Measurements from ENCODE around the gene TMPRSS4. TPM values are rescaled to one million over a fixed set of nuclear protein-coding genes. Genes with fewer than 3 reads are reported as not detected.

Gene TMPRSS4
- total and polyA plus RNA-seq, 4 donors, result 4.8 to 10.1 (median 8.7) TPM

DNA sequence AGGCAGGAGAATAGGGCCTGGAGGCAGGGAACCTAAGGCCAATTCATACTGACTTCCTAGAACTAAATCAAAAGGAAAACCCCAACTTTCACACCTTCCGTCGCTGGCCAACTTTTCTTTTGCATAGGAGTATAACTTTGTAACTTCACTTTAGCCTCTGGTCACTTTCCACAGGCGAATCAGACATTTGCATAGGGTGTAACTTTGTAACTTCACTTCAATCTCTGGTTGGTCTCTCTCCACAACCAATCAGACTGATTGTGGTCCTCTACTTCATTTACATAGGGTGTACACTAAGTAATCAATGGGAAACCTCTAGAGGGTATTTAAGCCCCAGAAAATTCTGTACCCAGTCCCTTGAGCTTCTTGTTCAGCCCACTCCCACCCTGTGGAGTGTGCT lies 11.5 kb upstream of the TMPRSS4 start:
- ATAC-seq (ENCODE audit: insufficient read depth, low FRiP score) (no peak), DNase-seq (no peak)
- H3K4me3 ChIP-seq, result no peak overlapping the region
- H3K9me3 ChIP-seq (ENCODE audit: control insufficient read depth in 4 of 4, insufficient read depth in 3 of 4, low read length in 3 of 4), result no peaks in the 10 kb centered on the region
- H3K9ac ChIP-seq (ENCODE audit: insufficient read depth in 1 of 2, low read length in 2 of 2), result no peak overlapping the region
- WGBS, 2 donors, result 91 to 96% methylated on average over 3 of the region's 3 CpGs
- TF ChIP-seq, protein P1, sequence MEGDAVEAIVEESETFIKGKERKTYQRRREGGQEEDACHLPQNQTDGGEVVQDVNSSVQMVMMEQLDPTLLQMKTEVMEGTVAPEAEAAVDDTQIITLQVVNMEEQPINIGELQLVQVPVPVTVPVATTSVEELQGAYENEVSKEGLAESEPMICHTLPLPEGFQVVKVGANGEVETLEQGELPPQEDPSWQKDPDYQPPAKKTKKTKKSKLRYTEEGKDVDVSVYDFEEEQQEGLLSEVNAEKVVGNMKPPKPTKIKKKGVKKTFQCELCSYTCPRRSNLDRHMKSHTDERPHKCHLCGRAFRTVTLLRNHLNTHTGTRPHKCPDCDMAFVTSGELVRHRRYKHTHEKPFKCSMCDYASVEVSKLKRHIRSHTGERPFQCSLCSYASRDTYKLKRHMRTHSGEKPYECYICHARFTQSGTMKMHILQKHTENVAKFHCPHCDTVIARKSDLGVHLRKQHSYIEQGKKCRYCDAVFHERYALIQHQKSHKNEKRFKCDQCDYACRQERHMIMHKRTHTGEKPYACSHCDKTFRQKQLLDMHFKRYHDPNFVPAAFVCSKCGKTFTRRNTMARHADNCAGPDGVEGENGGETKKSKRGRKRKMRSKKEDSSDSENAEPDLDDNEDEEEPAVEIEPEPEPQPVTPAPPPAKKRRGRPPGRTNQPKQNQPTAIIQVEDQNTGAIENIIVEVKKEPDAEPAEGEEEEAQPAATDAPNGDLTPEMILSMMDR (IDR thresholded peaks at IDR 0.05; ENCODE audit: control extremely low read depth, extremely low read depth), result no peak
- no peaks in the 10 kb centered on the region for H3K36me3 ChIP-seq (ENCODE audit: control insufficient read depth in 4 of 4, insufficient read depth in 4 of 4, low read length in 4 of 4)
- no peaks in the 10 kb centered on the region for H3K4me1 ChIP-seq (ENCODE audit: control insufficient read depth in 5 of 5, insufficient read depth in 5 of 5, low read length in 5 of 5)
- no peak overlapping the region for H3K27ac ChIP-seq (ENCODE audit: low read depth in 1 of 2, low read length in 1 of 2)
- no peaks in the 10 kb centered on the region for H3K27me3 ChIP-seq (ENCODE audit: control insufficient read depth in 3 of 3, insufficient read depth in 3 of 3, low read length in 2 of 3)

DNA sequence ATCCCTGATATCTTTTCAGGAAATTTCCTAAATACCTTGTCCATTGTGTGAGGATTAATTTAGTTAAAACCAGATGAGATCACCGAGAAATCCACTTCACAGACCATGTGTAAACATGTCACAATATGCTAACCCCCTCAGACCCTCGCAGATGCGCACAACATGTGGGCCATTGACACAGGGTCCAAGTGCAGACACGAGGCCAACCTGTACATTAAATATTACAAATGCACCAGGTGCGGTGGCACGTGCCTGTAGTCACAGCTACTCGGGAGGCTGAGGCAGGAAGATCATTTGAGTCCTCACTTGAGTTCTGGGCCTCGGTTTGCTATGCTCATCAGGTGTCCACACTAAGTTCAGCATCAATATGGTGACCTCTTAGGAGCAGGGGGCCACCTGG lies 9.9 kb upstream of the TMPRSS4 start:
- TF ChIP-seq, protein P1 (IDR thresholded peaks at IDR 0.05; ENCODE audit: control extremely low read depth, extremely low read depth), result no peak
- DNase-seq, result no peak
- no peaks in the 10 kb centered on the region for H3K27me3 ChIP-seq (ENCODE audit: control insufficient read depth in 3 of 3, insufficient read depth in 3 of 3, low read length in 2 of 3)
- no peaks in the 10 kb centered on the region for H3K4me1 ChIP-seq (ENCODE audit: control insufficient read depth in 5 of 5, insufficient read depth in 5 of 5, low read length in 5 of 5)
- 83 to 86% methylated on average over 8 of the region's 8 CpGs for WGBS, 2 donors
- H3K9ac ChIP-seq (ENCODE audit: insufficient read depth in 1 of 2, low read length in 2 of 2), result no peak overlapping the region
- ATAC-seq (ENCODE audit: insufficient read depth, low FRiP score), result no peak
- H3K4me3 ChIP-seq, result no peak overlapping the region
- no peaks in the 10 kb centered on the region for H3K36me3 ChIP-seq (ENCODE audit: control insufficient read depth in 4 of 4, insufficient read depth in 4 of 4, low read length in 4 of 4)
- no peaks in the 10 kb centered on the region for H3K9me3 ChIP-seq (ENCODE audit: control insufficient read depth in 4 of 4, insufficient read depth in 3 of 4, low read length in 3 of 4)
- no peak overlapping the region for H3K27ac ChIP-seq (ENCODE audit: low read depth in 1 of 2, low read length in 1 of 2)

DNA sequence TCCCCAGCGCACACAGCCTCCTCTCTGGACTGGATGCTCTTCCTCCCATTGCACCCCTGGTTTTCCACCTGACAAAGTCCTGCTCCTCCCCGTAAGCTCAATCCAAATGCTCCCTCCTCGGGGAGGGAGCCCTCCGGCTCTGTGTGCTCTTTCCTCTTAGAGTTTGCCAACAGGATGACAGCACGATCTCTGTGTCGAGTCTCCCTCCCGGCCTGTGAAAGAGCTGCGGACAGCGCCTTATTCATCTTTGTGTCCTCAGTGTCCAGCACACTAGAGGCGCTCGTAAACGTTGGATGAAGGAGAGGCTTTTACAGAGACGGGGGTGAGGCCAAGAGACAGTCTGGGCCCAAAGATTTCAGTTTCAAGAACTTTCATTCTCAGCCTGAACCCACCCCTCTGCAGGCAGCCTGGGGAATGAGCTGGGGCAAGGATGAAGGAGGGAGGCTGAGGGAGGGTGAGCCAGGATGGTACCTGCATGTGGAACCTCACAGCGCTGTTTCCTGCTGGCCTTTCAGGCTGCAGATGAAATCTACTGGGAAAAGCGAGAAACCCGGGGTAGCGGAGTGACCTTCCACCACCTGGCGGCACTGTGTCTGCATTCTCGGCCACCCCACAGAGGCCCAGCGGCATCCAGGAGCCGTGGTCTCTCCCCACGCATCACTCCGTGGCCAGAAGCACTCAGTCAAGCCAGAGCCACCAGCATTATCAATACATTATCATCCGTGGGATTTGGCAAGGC lies 8.5 kb upstream of the TMPRSS4 start:
- H3K4me1 ChIP-seq (ENCODE audit: control insufficient read depth in 5 of 5, insufficient read depth in 5 of 5, low read length in 5 of 5), result no peaks in the 10 kb centered on the region
- no peak overlapping the region for H3K9ac ChIP-seq (ENCODE audit: insufficient read depth in 1 of 2, low read length in 2 of 2)
- H3K27me3 ChIP-seq (ENCODE audit: control insufficient read depth in 3 of 3, insufficient read depth in 3 of 3, low read length in 2 of 3), result no peaks in the 10 kb centered on the region
- WGBS, 2 donors, result 74 to 80% methylated on average over 24 of the region's 24 CpGs
- no peak for ATAC-seq (ENCODE audit: insufficient read depth, low FRiP score)
- no peaks in the 10 kb centered on the region for H3K36me3 ChIP-seq (ENCODE audit: control insufficient read depth in 4 of 4, insufficient read depth in 4 of 4, low read length in 4 of 4)
- no peak for DNase-seq
- H3K9me3 ChIP-seq (ENCODE audit: control insufficient read depth in 4 of 4, insufficient read depth in 3 of 4, low read length in 3 of 4), result no peaks in the 10 kb centered on the region
- H3K27ac ChIP-seq (ENCODE audit: low read depth in 1 of 2, low read length in 1 of 2), result no peak overlapping the region
- TF ChIP-seq, protein P1 (IDR thresholded peaks at IDR 0.05; ENCODE audit: control extremely low read depth, extremely low read depth), result no peak
- no peak overlapping the region for H3K4me3 ChIP-seq
